Fibroblast of lung (primary cell): ENCODE data around the gene CDHR2. TPM values are rescaled to one million over a fixed set of nuclear protein-coding genes. Genes with fewer than 3 reads are reported as not detected.

Source experiments
- DNase-seq, 2 donors: peaks; one replicate each; pipeline versions ENCODE4 v3.0.0 to v3.0.0-alpha.2; 2010; ENCODE audit warnings: low read depth in 2 of 2
- H2AFZ ChIP-seq: 2 replicates; pipeline ENCODE4 v1.5.1; 2012; ENCODE audit warnings: low read length, control low read depth, inconsistent platforms
- H3K27ac ChIP-seq: 2 replicates; pipeline ENCODE4 v1.5.1; 2011; ENCODE audit warnings: low read length, control low read depth; ENCODE audit not compliant: insufficient read depth
- H3K27me3 ChIP-seq: 2 replicates; pipeline ENCODE4 v1.5.1; 2011; ENCODE audit warnings: mild to moderate bottlenecking, low read length; ENCODE audit not compliant: control insufficient read depth, insufficient read depth
- H3K36me3 ChIP-seq: 2 replicates; pipeline ENCODE4 v1.5.1; 2011; ENCODE audit warnings: low read length; ENCODE audit not compliant: control insufficient read depth, insufficient read depth
- H3K4me1 ChIP-seq: 2 replicates; pipeline ENCODE4 v1.5.1; 2011; ENCODE audit warnings: low read length; ENCODE audit not compliant: control insufficient read depth, insufficient read depth; ENCODE audit errors: extremely low read depth
- H3K4me2 ChIP-seq: 2 replicates; pipeline ENCODE4 v1.5.1; 2011; ENCODE audit warnings: low read length, control low read depth; ENCODE audit not compliant: insufficient read depth; ENCODE audit errors: extremely low read depth
- H3K4me3 ChIP-seq, 4 experiments: fragments of 200-600 bp in 1 of 4; sonication (generic) in 1 of 4; replicated peaks in 1 of 4; 2 replicates each; pipeline ENCODE4 v1.5.1; 2011 to 2016; ENCODE audit warnings: low read length in 4 of 4, low read depth in 3 of 4, mild to moderate bottlenecking in 3 of 4, control low read depth in 2 of 4, inconsistent platforms in 1 of 4, mixed read lengths in 1 of 4; ENCODE audit not compliant: insufficient read depth in 1 of 4; ENCODE audit errors: control extremely low read depth in 1 of 4
- H3K79me2 ChIP-seq: 2 replicates; pipeline ENCODE4 v1.5.1; 2012; ENCODE audit warnings: mild to moderate bottlenecking, low read length, inconsistent platforms; ENCODE audit not compliant: control insufficient read depth, insufficient read depth
- H3K9ac ChIP-seq: 2 replicates; pipeline ENCODE4 v1.5.1; 2011; ENCODE audit warnings: mild to moderate bottlenecking, low read length, control low read depth; ENCODE audit not compliant: insufficient read depth
- H3K9me3 ChIP-seq: 2 replicates; pipeline ENCODE4 v1.5.1; 2012; ENCODE audit warnings: low read depth, low read length; ENCODE audit not compliant: control insufficient read depth, insufficient read depth
- H4K20me1 ChIP-seq: 2 replicates; pipeline ENCODE4 v1.5.1; 2011; ENCODE audit warnings: low read length; ENCODE audit not compliant: control insufficient read depth, insufficient read depth; ENCODE audit errors: extremely low read depth
- EZH2 ChIP-seq: IDR thresholded peaks from 2 replicates; pipeline ENCODE4 v1.5.1; 2012; ENCODE audit warnings: low read length, control low read depth, mild to moderate bottlenecking; ENCODE audit errors: missing control alignments
- polyA plus RNA-seq, 2 donors: library from polyadenylated mRNA; depleted of rRNA in 1 of 2; stranded (reverse) in 1 of 2; unstranded in 1 of 2; fragments of >200 nt; gene quantifications; 2 replicates each; pipeline ENCODE4 v1.2.1, GENCODE V29; 2011 to 2012; ENCODE audit warnings: missing spikeins in 1 of 2
- total RNA-seq: library from RNA; depleted of rRNA; stranded (reverse); fragments of >200 nt; gene quantifications from 2 replicates; pipeline ENCODE4 v1.2.1, GENCODE V29; 2014
- TF ChIP-seq, protein P1 (sequence below), 2 donors: IDR thresholded peaks in 1 of 2; conservative IDR thresholded peaks in 1 of 2; 1 replicate in 1 of 2; 2 replicates in 1 of 2; pipeline ENCODE4 v1.5.1; 2011 to 2012; ENCODE audit warnings: low read length in 2 of 2, control low read depth in 1 of 2, inconsistent platforms in 1 of 2, low read depth in 1 of 2, mild to moderate bottlenecking in 1 of 2

Gene CDHR2
- total and polyA plus RNA-seq, 2 donors (not counting 1 experiment from before 2014, with no cell fraction given): under 0.01 TPM; not detected in 1

DNA sequence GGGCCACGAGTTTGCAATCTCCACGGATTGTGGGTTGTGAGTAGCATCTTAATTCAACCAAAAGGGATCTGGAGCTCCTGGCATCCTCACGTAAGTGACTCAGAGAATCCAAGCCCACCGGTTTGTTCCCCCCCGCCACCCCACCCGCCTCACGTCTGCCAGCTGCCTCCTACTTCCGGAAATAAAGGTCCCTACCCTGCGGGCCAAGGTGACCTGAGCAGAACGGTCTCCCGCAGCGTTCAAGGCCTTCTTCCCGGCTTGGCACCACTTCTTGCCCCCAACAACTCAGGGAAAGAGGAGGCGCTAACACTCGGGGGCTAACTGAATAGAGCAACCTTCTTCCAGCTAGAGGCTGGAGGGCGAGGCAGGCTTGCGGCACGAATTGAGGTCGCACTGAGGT lies 69.6 kb downstream of the CDHR2 start:
- no peak for TF ChIP-seq EZH2
- TF ChIP-seq, protein P1, sequence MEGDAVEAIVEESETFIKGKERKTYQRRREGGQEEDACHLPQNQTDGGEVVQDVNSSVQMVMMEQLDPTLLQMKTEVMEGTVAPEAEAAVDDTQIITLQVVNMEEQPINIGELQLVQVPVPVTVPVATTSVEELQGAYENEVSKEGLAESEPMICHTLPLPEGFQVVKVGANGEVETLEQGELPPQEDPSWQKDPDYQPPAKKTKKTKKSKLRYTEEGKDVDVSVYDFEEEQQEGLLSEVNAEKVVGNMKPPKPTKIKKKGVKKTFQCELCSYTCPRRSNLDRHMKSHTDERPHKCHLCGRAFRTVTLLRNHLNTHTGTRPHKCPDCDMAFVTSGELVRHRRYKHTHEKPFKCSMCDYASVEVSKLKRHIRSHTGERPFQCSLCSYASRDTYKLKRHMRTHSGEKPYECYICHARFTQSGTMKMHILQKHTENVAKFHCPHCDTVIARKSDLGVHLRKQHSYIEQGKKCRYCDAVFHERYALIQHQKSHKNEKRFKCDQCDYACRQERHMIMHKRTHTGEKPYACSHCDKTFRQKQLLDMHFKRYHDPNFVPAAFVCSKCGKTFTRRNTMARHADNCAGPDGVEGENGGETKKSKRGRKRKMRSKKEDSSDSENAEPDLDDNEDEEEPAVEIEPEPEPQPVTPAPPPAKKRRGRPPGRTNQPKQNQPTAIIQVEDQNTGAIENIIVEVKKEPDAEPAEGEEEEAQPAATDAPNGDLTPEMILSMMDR (conservative IDR thresholded peaks at IDR 0.05 in 1 of 2, IDR thresholded peaks at IDR 0.05 in 1 of 2; ENCODE audit: low read depth in 1 of 2, low read length in 2 of 2): no peak
- no peaks in the 10 kb centered on the region for H3K79me2 ChIP-seq
- no peak overlapping the region for H3K27ac ChIP-seq
- peak overlapping the region; percentile 30 for H3K4me2 ChIP-seq
- no peaks in the 10 kb centered on the region for H3K9me3 ChIP-seq
- no peak overlapping the region for H3K9ac ChIP-seq
- peaks cover 13% of the 10 kb centered on the region for H3K27me3 ChIP-seq
- H3K36me3 ChIP-seq: no peaks in the 10 kb centered on the region
- no peaks in the 10 kb centered on the region for H4K20me1 ChIP-seq
- peaks cover 27% of the 10 kb centered on the region for H3K4me1 ChIP-seq
- H2AFZ ChIP-seq: peak overlapping the region; percentile 12
- H3K4me3 ChIP-seq: peak overlapping the region in 1 of 4 experiments; percentile 6
- DNase-seq: no peak

DNA sequence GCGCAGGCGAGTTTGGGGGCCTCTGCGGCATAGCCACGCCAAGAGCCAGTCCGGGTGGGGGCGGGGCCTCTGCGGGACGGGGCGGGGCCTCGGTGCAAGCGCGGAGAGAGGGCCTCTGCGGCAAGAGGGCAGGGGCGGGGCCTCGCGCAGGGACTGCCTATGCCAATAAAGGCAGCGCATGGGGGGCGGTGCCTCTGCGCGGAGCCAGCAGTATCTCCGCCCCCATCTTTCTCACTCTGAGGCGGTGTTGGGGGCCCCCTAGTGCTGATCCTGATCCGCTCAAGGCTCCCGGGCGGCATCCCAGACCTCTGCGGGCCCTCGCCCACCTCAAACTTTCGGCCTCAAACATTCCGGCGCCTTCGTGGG lies 70.0 kb downstream of the CDHR2 start:
- Histone ChIP-seq H3K4me2 (peak overlapping the region; percentile 37), H2AFZ (peak overlapping the region; percentile 12), H3K9ac (no peak overlapping the region), H3K4me1 (peaks cover 27% of the 10 kb centered on the region), H3K36me3 (no peaks in the 10 kb centered on the region), H4K20me1 (no peaks in the 10 kb centered on the region), H3K79me2 (no peaks in the 10 kb centered on the region), H3K27me3 (peaks cover 13% of the 10 kb centered on the region), H3K27ac (no peak overlapping the region), H3K4me3 (peak overlapping the region in 1 of 4 experiments; percentile 6), H3K9me3 (no peaks in the 10 kb centered on the region)
- TF ChIP-seq EZH2: no peak
- TF ChIP-seq, protein P1 (conservative IDR thresholded peaks at IDR 0.05 in 1 of 2, IDR thresholded peaks at IDR 0.05 in 1 of 2; ENCODE audit: low read depth in 1 of 2, low read length in 2 of 2): peak; percentile 30 to 47
- DNase-seq: peak; percentile 83 to 91

DNA sequence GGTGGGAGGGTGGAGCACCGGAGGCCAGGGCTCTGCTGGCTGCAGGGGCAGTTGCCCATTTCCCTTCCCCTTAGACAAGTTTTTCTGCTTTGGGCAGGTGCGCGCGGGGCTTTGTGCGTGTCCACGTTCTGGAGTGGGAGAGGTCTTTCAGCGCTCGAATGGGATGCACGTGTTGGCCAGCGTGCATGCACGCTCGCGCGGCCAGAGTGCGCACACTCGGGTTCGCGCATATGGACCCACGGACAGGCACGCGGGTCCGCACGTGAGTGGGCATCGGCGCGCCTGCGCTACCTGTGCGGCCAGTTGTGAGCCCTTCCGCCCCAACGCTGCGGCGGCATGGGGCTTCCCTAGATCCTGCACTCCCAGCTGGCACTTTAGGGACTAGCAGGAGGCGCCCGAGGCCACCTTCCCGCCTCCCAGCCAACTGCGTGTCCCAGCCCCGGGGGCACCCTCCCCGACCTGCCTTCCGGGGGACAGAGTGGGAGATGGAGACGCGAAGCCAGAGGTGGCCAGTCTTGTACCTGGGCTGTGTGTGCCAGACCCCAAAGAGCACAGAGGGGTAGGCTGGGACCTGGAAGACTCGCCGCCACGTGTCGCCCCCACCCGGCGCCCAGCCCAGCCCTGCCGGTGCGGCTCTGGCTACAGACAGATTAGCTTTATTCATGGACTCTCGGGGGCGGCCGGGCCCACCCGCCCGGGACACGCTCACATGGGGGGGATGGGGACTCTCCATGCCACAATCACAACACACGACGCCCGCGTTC lies 70.6 kb downstream of the CDHR2 start:
- H3K79me2 ChIP-seq: no peaks in the 10 kb centered on the region
- peaks cover 13% of the 10 kb centered on the region for H3K27me3 ChIP-seq
- no peak overlapping the region for H3K4me3 ChIP-seq
- no peak overlapping the region for H3K9ac ChIP-seq
- H2AFZ ChIP-seq: no peak overlapping the region
- no peaks in the 10 kb centered on the region for H4K20me1 ChIP-seq
- H3K4me2 ChIP-seq: peak overlapping the region; percentile 37
- DNase-seq: no peak
- peak; percentile 85 for TF ChIP-seq EZH2
- TF ChIP-seq, protein P1 (conservative IDR thresholded peaks at IDR 0.05 in 1 of 2, IDR thresholded peaks at IDR 0.05 in 1 of 2; ENCODE audit: low read depth in 1 of 2, low read length in 2 of 2): peak in 1 of 2 donors; percentile 0
- H3K36me3 ChIP-seq: no peaks in the 10 kb centered on the region
- H3K4me1 ChIP-seq: peaks cover 23% of the 10 kb centered on the region
- H3K9me3 ChIP-seq: no peaks in the 10 kb centered on the region
- no peak overlapping the region for H3K27ac ChIP-seq
